Central memory CD4-positive, alpha-beta T cell (primary cell): ENCODE results near the gene ITGBL1.

Experiments
- DNase-seq: peaks from one replicate; pipeline ENCODE4 v3.0.0; 2022
- total RNA-seq, 3 experiments: gene quantifications; one replicate each; lab custom pipeline; 2026; lab: John Stamatoyannopoulos, UW

ITGBL1 gene
- 0 reads per million in 3 experiments for total RNA-seq

- DNase-seq, result no peak
Observed at GRCh38 chr13:101452519-101453485, at the start of gene ITGBL1. Gene ITGBL1 (plus strand): TSS chr13:101452675. CDS start chr13:101452834, 159 bp downstream.

- no peak for DNase-seq
Observed at GRCh38 chr13:101406791-101407190, 45.7 kb upstream of the ITGBL1 start.

GRCh38 chr13:101408154-101408553 lies 44.3 kb upstream of the ITGBL1 start:
- no peak for DNase-seq

- no peak for DNase-seq
Observed at GRCh38 chr13:101408992-101409656, 43.4 kb upstream of the ITGBL1 start.

- DNase-seq, result no peak
Observed at GRCh38 chr13:101412076-101412475, 40.4 kb upstream of the ITGBL1 start.

GRCh38 chr13:101415358-101416174 lies 36.9 kb upstream of the ITGBL1 start:
- no peak for DNase-seq

GRCh38 chr13:101416181-101417042 lies 36.1 kb upstream of the ITGBL1 start, which contains the start of gene NALCN:
Gene NALCN (minus strand): TSS chr13:101416508. CDS start chr13:101399126, 17,382 bp downstream.
- no peak for DNase-seq

GRCh38 chr13:101417043-101417406 lies 35.5 kb upstream of the ITGBL1 start:
- no peak for DNase-seq

GRCh38 chr13:101417501-101417900 lies 35.0 kb upstream of the ITGBL1 start:
- DNase-seq, result no peak

GRCh38 chr13:101423872-101424271 lies 28.6 kb upstream of the ITGBL1 start:
- no peak for DNase-seq

- DNase-seq, result no peak
Observed at GRCh38 chr13:101424381-101425155, 27.9 kb upstream of the ITGBL1 start.

GRCh38 chr13:101425156-101425471 lies 27.4 kb upstream of the ITGBL1 start:
- DNase-seq, result no peak

GRCh38 chr13:101425623-101426022 lies 26.9 kb upstream of the ITGBL1 start:
- DNase-seq, result no peak

- no peak for DNase-seq
Observed at GRCh38 chr13:101429733-101430132, 22.7 kb upstream of the ITGBL1 start.

- no peak for DNase-seq
Observed at GRCh38 chr13:101433895-101434294, 18.6 kb upstream of the ITGBL1 start.

GRCh38 chr13:101434486-101434885 lies 18.0 kb upstream of the ITGBL1 start:
- DNase-seq, result no peak

- DNase-seq, result no peak
Observed at GRCh38 chr13:101447852-101448251, 4.6 kb upstream of the ITGBL1 start.

- no peak for DNase-seq
Observed at GRCh38 chr13:101449790-101450748, 2.4 kb upstream of the ITGBL1 start.

- DNase-seq, result no peak
Observed at GRCh38 chr13:101450749-101451130, 1.7 kb upstream of the ITGBL1 start.

GRCh38 chr13:101451641-101452040 lies 834 bp upstream of the ITGBL1 start:
- no peak for DNase-seq
